Stimulated activated CD8-positive, alpha-beta memory T cell treated with anti-CD3 and anti-CD28 coated beads, Interleukin-15, amount 100 ng/mL, for 4 hours (primary cell): ENCODE measurements around the gene COPZ2.
"Not testable (repeated sequence)": the region's sequence is repeated elsewhere in the genome, so short reads cannot be mapped to it uniquely, and the experiment has no call there.

Source experiments
- DNase-seq, 2 donors: peaks; one replicate each; pipeline ENCODE4 v3.0.0-alpha.2; 2020; ENCODE audit warnings: low read depth in 2 of 2

COPZ2 gene

GRCh38 chr17:48006936-48007709 is 30.5 kb downstream of the COPZ2 start:
- DNase-seq: no peak

GRCh38 chr17:48004983-48005382 is 32.6 kb downstream of the COPZ2 start:
- DNase-seq: no peak

- DNase-seq: no peak
Observed at GRCh38 chr17:48003417-48004151, 34.0 kb downstream of the COPZ2 start.

DNA sequence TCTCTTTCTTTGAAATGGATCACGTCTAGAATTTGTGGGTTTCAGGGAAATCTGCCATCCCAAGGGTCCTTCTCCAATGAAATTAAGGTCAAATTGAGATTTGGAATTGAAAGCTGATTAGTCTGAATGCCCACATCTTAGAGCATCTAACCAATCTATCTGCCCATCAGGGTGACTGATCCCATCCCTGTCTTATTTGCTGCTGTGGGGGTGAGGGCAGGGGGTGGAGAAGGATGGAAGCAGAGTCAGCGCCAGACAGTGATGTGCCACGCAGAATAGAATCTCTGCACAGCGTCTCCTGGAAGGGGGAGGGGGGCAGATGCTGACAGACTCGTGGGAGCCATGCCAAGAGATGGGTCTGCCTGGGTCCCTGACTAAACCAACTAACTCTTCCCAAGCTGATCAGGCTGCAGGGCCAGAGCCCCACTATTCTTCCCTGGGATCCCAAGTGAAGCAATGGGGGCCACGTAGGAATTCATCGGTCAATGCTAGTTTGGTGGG is 34.6 kb downstream of the COPZ2 start:
- no peak for DNase-seq

DNA sequence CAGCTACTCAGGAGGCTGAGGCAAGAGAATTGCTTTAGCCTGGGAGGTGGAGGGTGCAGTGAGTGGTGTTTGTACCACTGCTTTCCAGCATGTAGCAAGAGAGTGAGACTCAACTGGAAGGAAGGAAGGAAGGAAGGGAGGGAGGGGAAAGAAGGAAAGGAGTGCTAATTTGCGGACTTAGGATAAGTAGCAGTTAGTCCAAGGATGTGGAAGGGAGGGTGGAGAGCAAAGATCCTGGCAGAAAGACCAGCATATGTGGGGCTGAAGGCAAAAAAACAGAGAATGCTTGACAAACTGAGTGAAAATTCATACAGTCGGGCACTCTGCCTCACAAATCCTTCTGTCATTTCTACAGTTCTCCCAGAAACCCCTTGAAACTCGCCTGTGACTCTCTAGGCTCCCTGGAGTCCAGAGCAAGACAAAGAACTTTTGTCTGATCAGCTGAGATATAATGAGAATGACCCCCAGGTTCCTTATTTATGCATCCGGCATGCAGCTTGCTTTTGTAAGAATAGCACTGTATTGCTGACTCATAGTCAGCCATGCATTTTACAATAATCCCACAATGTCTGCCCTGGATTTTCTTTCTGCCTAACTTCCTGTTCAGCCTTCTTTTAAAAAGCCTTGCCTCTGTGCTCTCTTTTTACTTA is 35.2 kb downstream of the COPZ2 start:
- no peak for DNase-seq

DNA sequence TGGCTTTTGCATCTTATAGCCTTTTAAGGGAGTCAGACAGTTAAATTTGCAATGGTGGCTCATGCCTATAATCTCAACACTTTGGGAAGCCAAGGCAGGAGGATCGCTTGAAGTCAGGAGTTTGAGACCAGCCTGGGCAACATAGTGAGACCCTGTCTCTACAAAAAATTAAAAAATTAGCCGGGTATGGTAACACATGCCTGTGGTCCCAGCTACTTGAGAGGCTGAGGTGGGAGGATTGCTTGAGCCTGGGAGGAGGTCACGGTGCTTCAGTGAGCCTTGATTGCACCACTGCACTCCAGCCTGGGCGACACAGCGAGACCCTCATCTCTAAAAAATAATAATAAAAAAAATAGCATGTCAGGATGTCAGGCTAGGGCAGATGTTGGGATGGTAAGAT is 35.9 kb downstream of the COPZ2 start:
- not testable (repeated sequence) for DNase-seq

DNA sequence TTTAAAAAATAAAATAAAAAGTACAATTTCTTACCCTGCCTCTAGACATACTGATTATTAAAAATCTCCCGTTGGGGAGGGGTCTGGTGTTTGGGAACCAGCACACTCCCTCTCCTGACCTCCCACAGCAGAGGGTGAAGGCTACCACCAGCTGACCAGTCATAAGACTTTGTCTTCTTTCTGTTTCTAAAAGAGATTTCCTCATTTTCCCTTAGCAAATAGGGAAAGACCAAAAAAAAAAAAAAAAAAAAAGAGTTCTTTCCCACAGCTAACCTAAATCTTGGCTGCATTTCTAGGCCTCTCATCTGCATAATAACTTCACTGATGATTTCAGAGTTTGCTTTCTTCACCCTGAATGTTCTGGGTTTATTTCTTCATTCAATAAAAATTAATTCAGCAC is 36.4 kb downstream of the COPZ2 start:
- DNase-seq: no peak

GRCh38 chr17:47999582-47999981 is 38.0 kb downstream of the COPZ2 start:
- no peak for DNase-seq

GRCh38 chr17:47998044-47998443 is 39.6 kb downstream of the COPZ2 start:
- DNase-seq: no peak

DNA sequence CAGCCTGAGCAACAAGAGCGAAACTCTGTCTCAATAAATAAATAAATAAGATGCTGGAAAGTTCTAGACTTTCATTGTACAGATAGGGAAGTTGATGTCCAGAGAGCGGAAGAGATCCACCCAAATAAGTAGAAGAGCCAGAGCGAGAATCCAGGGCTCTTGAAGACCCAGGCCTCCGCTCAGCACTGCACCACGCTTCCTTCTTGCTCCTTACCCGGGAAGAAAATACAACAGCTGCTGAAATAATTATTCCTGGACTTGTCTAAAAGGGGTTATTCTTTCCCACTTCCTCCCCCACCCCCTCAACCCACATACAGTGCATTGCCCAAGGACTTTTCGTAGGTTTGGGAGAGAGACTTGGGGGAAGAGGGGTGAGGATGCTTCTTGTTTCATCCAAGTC is 40.0 kb downstream of the COPZ2 start:
- no peak for DNase-seq

GRCh38 chr17:47996201-47996600 is 41.4 kb downstream of the COPZ2 start:
- no peak for DNase-seq

DNA sequence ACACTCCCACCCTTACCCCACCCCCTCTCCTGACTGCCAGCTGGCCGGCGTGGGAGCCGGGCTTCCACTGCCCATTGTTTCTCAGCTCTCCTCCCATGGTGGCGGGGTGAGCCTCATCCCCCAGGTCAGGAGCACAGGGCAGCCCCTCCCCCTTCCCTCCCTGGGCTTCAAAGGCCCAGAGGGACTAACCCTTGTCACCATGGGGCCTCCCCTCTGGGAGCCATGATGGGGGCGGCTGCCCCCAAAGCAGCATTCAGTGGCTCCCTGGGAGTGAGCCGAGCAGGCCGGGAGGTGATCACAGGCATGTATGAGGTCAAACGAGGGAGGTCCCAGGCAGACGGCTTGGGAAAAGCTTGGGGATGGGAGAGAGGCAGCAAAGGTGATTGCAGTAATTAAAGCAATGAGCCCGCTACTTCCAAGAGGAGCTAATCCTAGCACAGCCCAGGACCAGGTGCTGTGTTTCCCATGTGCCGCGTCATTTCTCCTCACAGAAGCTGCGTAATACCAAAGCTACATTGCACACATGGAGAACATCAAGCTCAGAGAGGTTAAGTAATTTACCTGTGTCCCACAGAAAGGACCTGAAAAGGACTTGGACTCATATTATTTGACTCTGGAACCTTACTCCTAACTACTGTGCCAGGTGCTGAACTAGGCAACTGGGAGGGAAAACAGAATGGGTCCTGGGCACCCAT is 42.2 kb downstream of the COPZ2 start:
- DNase-seq: no peak

- DNase-seq: no peak
Observed at GRCh38 chr17:47994724-47995123, 42.9 kb downstream of the COPZ2 start.

DNA sequence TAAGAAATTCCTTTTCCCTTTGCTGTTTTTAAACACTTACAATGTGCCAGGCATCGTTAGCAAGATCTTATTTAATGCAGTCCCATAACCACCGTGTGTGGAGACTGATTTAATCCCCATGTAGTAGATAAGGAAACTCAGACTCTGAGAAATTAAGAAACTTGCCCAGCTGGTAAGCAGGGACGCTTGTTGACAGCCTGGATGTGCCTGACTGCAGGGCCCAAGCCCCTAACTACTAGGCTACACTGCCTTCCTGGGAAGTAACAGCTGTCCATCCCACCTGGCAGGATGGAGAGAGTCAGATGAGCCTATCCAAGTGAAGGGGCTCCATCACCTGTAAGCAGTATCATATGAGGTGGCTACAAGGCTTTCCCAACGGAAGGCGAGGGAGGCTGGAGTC is 43.6 kb downstream of the COPZ2 start:
- DNase-seq: no peak

GRCh38 chr17:47993031-47993564 is 44.5 kb downstream of the COPZ2 start:
- DNase-seq: no peak

GRCh38 chr17:47992216-47992615 is 45.4 kb downstream of the COPZ2 start:
- DNase-seq: no peak

DNA sequence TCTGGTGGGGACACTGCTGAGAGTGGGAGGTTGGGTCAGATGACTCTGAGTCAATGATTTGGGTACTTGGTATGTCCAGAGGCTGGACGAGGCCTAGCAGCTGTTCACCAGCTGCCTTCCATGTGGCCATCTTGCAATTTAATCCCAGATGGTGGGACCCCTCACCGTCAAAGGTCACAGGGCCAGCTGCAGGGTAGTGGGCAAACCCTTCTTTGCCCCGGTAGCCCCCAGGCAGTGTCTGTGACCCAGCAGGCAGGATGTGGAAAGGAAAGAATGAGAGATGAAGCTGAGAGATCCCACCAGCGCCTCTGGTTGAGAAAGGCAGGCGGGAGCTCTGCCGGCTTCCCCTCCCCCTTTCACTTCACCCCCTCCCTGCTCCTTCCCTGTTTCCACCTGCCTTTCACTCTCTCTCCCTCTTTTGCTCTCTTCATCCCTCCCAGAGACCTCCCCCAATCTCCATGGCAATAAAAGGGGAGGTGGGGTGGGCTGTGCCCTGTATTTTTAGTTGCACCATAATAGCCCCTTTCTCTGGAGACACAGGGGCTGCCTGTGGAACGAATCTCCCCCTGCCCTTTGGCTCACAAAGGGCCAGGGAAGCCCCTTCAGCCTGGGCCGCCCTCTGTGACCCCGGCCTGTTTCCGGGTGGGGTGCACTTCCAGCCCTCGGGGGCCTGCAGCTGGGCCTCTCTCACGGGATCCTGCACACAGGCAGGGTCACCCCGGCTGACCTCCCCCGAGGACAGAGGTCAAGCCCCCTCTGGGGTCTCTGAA is 46.5 kb downstream of the COPZ2 start:
- no peak for DNase-seq

- no peak for DNase-seq
Observed at GRCh38 chr17:47989700-47990099, 47.9 kb downstream of the COPZ2 start.

DNA sequence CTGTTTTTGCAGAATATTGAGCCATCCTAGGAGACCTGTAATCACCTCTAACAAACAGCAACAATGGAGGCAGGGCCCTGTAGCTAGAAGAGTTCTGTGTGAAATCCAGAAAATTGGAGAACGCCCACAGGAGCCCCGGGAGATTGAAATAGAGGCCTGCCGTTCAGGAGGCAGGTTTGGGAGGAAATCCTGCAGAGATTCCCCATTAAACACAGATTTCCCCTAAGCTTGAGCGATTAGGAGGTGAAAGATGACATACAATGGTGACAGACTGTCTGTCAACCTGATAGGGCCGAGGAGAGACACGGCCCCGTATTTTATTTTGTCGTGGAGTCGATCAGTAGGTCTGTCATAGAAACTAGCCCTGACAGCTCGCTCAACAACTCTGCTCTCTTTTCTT is 48.4 kb downstream of the COPZ2 start:
- no peak for DNase-seq

DNA sequence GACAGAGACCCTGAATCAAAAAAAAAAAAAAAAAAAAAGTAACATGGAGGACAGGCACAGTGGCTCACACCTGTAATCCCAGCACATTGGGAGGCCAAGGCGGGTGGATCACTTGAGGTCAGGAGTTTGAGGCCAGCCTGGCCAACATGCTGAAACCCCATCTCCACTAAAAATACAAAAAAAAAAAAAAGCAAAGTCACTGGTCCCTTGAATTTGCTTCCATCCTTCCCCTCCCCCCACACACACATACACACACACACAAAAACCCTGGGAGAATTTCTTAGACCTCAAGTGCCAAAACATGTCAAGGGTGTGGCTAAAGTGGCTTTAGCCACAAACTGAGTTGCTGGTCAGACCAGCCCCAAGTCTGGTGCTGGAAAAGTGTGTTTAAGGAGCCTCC is 49.2 kb downstream of the COPZ2 start:
- DNase-seq: not testable (repeated sequence)

DNA sequence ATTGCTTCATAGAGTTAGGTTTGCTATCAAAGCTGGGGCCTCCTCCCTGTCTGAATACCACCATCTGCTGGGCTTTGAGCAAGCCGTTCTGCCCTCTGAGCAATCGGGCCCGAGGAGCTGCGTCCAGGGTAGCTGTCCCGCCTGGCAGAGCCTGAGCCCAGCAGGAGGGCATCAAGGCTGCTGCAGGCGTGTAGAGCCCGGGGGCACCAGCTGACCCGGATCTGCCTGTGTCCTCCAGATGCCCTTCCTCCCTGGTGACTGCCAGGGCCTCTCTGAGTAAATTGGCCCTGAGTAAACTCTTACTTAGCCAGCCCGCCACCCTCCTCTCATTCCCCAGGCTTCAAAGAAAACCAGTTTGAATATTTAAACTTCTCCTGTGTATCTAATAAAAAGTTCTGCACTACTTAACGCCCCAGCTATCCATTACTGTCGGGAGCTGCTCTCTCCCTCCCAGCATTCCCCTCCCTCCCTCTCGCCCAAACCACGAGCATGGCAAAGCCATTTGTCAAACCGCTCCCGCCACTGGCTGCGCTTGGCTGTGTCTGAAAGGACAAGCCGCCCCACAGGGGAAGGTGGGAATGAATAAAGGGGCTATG is 50.3 kb downstream of the COPZ2 start:
- no peak for DNase-seq
